Esophagus (tissue), 2 donors: Measurements from ENCODE around the gene HOMER1. TPM values are rescaled to one million over a fixed set of nuclear protein-coding genes. Genes with fewer than 3 reads are reported as not detected.

Experiments used
- H3K27ac ChIP-seq, 2 donors: one replicate each; pipeline ENCODE4 v1.5.1; 2013; ENCODE audit warnings: low read depth in 2 of 2, mild to moderate bottlenecking in 2 of 2, inconsistent platforms in 1 of 2, low read length in 1 of 2, moderate library complexity in 1 of 2
- H3K27me3 ChIP-seq, 2 donors: one replicate each; pipeline ENCODE4 v1.6.1; 2013; ENCODE audit warnings: low read length in 2 of 2, control low read depth in 1 of 2, mild to moderate bottlenecking in 1 of 2; ENCODE audit not compliant: insufficient read depth in 2 of 2, control insufficient read depth in 1 of 2
- H3K36me3 ChIP-seq, 2 donors: one replicate each; pipeline ENCODE4 v1.6.1; 2013; ENCODE audit warnings: low read length in 1 of 2; ENCODE audit not compliant: control insufficient read depth in 2 of 2, insufficient read depth in 2 of 2
- H3K4me1 ChIP-seq, 2 donors: one replicate each; pipeline ENCODE4 v1.6.1; 2013; ENCODE audit warnings: low read length in 1 of 2; ENCODE audit not compliant: control insufficient read depth in 2 of 2, insufficient read depth in 2 of 2
- H3K4me3 ChIP-seq, 2 donors: one replicate each; pipeline ENCODE4 v1.5.1; 2013; ENCODE audit warnings: low read length in 2 of 2, mild to moderate bottlenecking in 2 of 2, low read depth in 1 of 2, moderate library complexity in 1 of 2
- H3K9me3 ChIP-seq, 2 donors: one replicate each; pipeline ENCODE4 v1.6.1; 2013; ENCODE audit warnings: mild to moderate bottlenecking in 2 of 2, low read depth in 1 of 2, low read length in 1 of 2, moderate library complexity in 1 of 2; ENCODE audit not compliant: control insufficient read depth in 2 of 2, insufficient read depth in 1 of 2
- WGBS, 2 donors: extraction: QIAGEN DNeasy Blood & Tissue Kit; methylation state at CpG; one replicate each; pipeline ENCODE4 v1.1.7; 2013; 5-methylcytosine and 5-hydroxymethylcytosine counted together
- polyA plus RNA-seq, 2 donors: library from polyadenylated mRNA; stranded (reverse); fragments of 200-250 nt; gene quantifications; one replicate each; pipeline ENCODE4 v1.2.3, GENCODE V29; 2013
- donor health status: healthy with polysubstance abuse.
- donor health status: Bipolar disorder and iron deficiency.

The HOMER1 gene, protein sequence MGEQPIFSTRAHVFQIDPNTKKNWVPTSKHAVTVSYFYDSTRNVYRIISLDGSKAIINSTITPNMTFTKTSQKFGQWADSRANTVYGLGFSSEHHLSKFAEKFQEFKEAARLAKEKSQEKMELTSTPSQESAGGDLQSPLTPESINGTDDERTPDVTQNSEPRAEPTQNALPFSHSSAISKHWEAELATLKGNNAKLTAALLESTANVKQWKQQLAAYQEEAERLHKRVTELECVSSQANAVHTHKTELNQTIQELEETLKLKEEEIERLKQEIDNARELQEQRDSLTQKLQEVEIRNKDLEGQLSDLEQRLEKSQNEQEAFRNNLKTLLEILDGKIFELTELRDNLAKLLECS
- polyA plus RNA-seq, result 1 to 10 TPM; 1.6 to 1.7 TPM

- H3K4me1 ChIP-seq, result peaks cover 0 to 5% of the 10 kb centered on the region in 2 donors
- H3K27me3 ChIP-seq, result no peaks in the 10 kb centered on the region
- H3K9me3 ChIP-seq, result no peaks in the 10 kb centered on the region
- peak within 1 kb of the TSS; percentile 60 to 82 for H3K4me3 ChIP-seq
- H3K36me3 ChIP-seq, result no peaks in the 10 kb centered on the region
- H3K27ac ChIP-seq, result peak within 1 kb of the TSS; percentile 90 to 94
- WGBS, 2 donors, result 1% methylated on average over 71 to 85 of the region's 85 CpGs
These were observed at the start of gene HOMER1 for GRCh38 chr5:79513704-79514390. TSS of gene HOMER1 (minus strand) at chr5:79514134. CDS start at chr5:79512774, 1,360 bp downstream.

GRCh38 chr5:79563247-79563590 lies 49.3 kb upstream of the HOMER1 start:
- Histone ChIP-seq H3K27ac (no peak overlapping the region), H3K4me1 (no peaks in the 10 kb centered on the region), H3K4me3 (no peak overlapping the region), H3K9me3 (no peaks in the 10 kb centered on the region), H3K36me3 (no peaks in the 10 kb centered on the region), H3K27me3 (no peaks in the 10 kb centered on the region)
- WGBS, 2 donors, result 78 to 85% methylated on average over 4 of the region's 4 CpGs

GRCh38 chr5:79562351-79563246 lies 48.7 kb upstream of the HOMER1 start:
- Histone ChIP-seq H3K4me3 (no peak overlapping the region), H3K27me3 (no peaks in the 10 kb centered on the region), H3K27ac (no peak overlapping the region), H3K9me3 (no peaks in the 10 kb centered on the region), H3K4me1 (no peaks in the 10 kb centered on the region), H3K36me3 (no peaks in the 10 kb centered on the region)
- 33 to 47% methylated on average over 3 of the region's 3 CpGs for WGBS, 2 donors

GRCh38 chr5:79561525-79561893 lies 47.6 kb upstream of the HOMER1 start:
- no peaks in the 10 kb centered on the region for H3K36me3 ChIP-seq
- 88 to 90% methylated on average over 3 of the region's 3 CpGs for WGBS, 2 donors

GRCh38 chr5:79560771-79561524 lies 47.0 kb upstream of the HOMER1 start:
- Histone ChIP-seq H3K27ac (no peak overlapping the region), H3K4me1 (no peaks in the 10 kb centered on the region), H3K9me3 (no peaks in the 10 kb centered on the region), H3K36me3 (no peaks in the 10 kb centered on the region), H3K4me3 (no peak overlapping the region), H3K27me3 (no peaks in the 10 kb centered on the region)
- 71 to 84% methylated on average over 4 of the region's 4 CpGs for WGBS, 2 donors

More at GRCh38 chr5:79561525-79561893, 47.6 kb upstream of the HOMER1 start:
- Histone ChIP-seq H3K27me3 (no peaks in the 10 kb centered on the region), H3K9me3 (no peaks in the 10 kb centered on the region), H3K4me1 (no peaks in the 10 kb centered on the region), H3K27ac (no peak overlapping the region), H3K4me3 (no peak overlapping the region)

GRCh38 chr5:79555418-79555817 lies 41.5 kb upstream of the HOMER1 start:
- H3K4me3 ChIP-seq, result no peak overlapping the region
- H3K36me3 ChIP-seq, result no peaks in the 10 kb centered on the region
- H3K4me1 ChIP-seq, result no peaks in the 10 kb centered on the region
- H3K27me3 ChIP-seq, result no peaks in the 10 kb centered on the region
- H3K27ac ChIP-seq, result no peak overlapping the region
- WGBS, 2 donors, result 55 to 62% methylated on average over 3 of the region's 3 CpGs
- H3K9me3 ChIP-seq, result no peaks in the 10 kb centered on the region

DNA sequence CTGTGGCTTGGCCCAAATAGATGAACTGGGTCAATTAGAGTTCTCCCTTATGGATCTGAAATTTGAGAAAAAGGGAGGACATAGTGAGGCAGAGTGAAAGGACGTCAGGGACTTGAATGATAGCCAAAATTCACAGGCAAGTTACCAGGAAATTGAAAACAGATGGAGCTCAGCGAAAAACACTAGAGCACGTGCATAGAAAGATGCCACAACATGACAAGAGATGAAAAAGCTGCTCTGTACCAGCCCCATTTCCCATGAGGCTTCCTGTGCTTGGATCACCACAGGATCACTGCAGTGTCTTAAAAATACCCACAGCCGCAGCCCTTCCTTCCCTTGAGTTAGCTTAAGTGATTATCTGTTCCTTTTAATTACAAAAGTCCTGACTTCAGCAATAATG lies 39.0 kb upstream of the HOMER1 start:
- Histone ChIP-seq H3K9me3 (no peaks in the 10 kb centered on the region), H3K27ac (no peak overlapping the region), H3K4me3 (no peak overlapping the region), H3K4me1 (no peaks in the 10 kb centered on the region), H3K36me3 (no peaks in the 10 kb centered on the region), H3K27me3 (no peaks in the 10 kb centered on the region)
- 44 to 46% methylated on average over 4 of the region's 4 CpGs for whole genome bisulfite sequencing, 2 donors

GRCh38 chr5:79547982-79548381 lies 34.0 kb upstream of the HOMER1 start:
- WGBS, 2 donors, result 55 to 61% methylated on average over 1 of the region's 1 CpG

GRCh38 chr5:79547429-79547822 lies 33.5 kb upstream of the HOMER1 start:
- Histone ChIP-seq H3K9me3 (peaks cover 0 to 2% of the 10 kb centered on the region in 2 donors), H3K27me3 (no peaks in the 10 kb centered on the region), H3K4me3 (no peak overlapping the region), H3K27ac (peak overlapping the region; percentile 50 to 75), H3K4me1 (peaks cover 0 to 7% of the 10 kb centered on the region in 2 donors), H3K36me3 (no peaks in the 10 kb centered on the region)
- WGBS, 2 donors, result 68 to 76% methylated on average over 3 of the region's 3 CpGs

More at GRCh38 chr5:79547982-79548381, 34.0 kb upstream of the HOMER1 start:
- no peaks in the 10 kb centered on the region for H3K36me3 ChIP-seq
- H3K4me1 ChIP-seq, result peaks cover 0 to 7% of the 10 kb centered on the region in 2 donors
- H3K27me3 ChIP-seq, result no peaks in the 10 kb centered on the region
- H3K4me3 ChIP-seq, result no peak overlapping the region
- H3K27ac ChIP-seq, result peak overlapping the region in 1 of 2 donors; percentile 75
- H3K9me3 ChIP-seq, result peaks cover 0 to 2% of the 10 kb centered on the region in 2 donors
